Epithelial cell of esophagus (primary cell): Measurements from ENCODE around the gene DHRS7.

Experiments used
- DNase-seq: peaks from one replicate; pipeline ENCODE4 v3.0.0; 2010; ENCODE audit warnings: low read depth
- H3K4me3 ChIP-seq: 2 replicates; pipeline ENCODE4 v1.5.1; 2011; ENCODE audit warnings: mild to moderate bottlenecking, low read length, control low read depth
- CTCF ChIP-seq: IDR thresholded peaks from 2 replicates; pipeline ENCODE4 v1.5.1; 2011; ENCODE audit warnings: low read depth, mild to moderate bottlenecking, low read length, control low read depth, inconsistent platforms; ENCODE audit not compliant: insufficient read depth; ENCODE audit errors: missing control alignments

The DHRS7 gene

GRCh38 chr14:60164712-60165546 is at the start of gene DHRS7:
Gene DHRS7, minus strand, starts transcription at chr14:60165398. Its CDS starts 89 bp downstream, at chr14:60165309.
- peak within 1 kb of the TSS; percentile 86 for H3K4me3 ChIP-seq
- TF ChIP-seq CTCF = no peak
- DNase-seq = peak; percentile 77

GRCh38 chr14:60214415-60215126 is 49.4 kb upstream of the DHRS7 start:
- H3K4me3 ChIP-seq = no peak overlapping the region
- TF ChIP-seq CTCF = no peak
- DNase-seq = no peak

GRCh38 chr14:60214003-60214402 is 48.8 kb upstream of the DHRS7 start:
- no peak for DNase-seq
- no peak for TF ChIP-seq CTCF
- H3K4me3 ChIP-seq = no peak overlapping the region

- DNase-seq = no peak
- no peak overlapping the region for H3K4me3 ChIP-seq
- no peak for TF ChIP-seq CTCF
Observed at GRCh38 chr14:60212503-60213371, 47.5 kb upstream of the DHRS7 start.

GRCh38 chr14:60211153-60211552 is 46.0 kb upstream of the DHRS7 start:
- DNase-seq = no peak
- H3K4me3 ChIP-seq = no peak overlapping the region
- TF ChIP-seq CTCF = no peak

GRCh38 chr14:60210703-60211102 is 45.5 kb upstream of the DHRS7 start:
- H3K4me3 ChIP-seq = no peak overlapping the region
- DNase-seq = no peak
- no peak for TF ChIP-seq CTCF
